ENCODE results near the gene PLTP.

Gene PLTP

GRCh38 chr20:45948261-45948733 lies 36.3 kb upstream of the PLTP start:
- TF ChIP-seq TAF1 (IDR thresholded peaks at IDR 0.05; ENCODE audit: low read depth) (no peak), EP300 (IDR thresholded peaks at IDR 0.05; ENCODE audit: borderline replicate concordance) (no peak), CREB1 (IDR thresholded peaks at IDR 0.05; ENCODE audit: low read depth) (no peak), FOXM1 (IDR thresholded peaks at IDR 0.05; ENCODE audit: borderline replicate concordance, low read depth) (no peak), EGR1 (IDR thresholded peaks at IDR 0.05) (no peak), TEAD4 (IDR thresholded peaks at IDR 0.05) (no peak), RAD21 (IDR thresholded peaks at IDR 0.05; ENCODE audit: low read depth) (no peak), NFIC (IDR thresholded peaks at IDR 0.05) (no peak), ZBTB7A (IDR thresholded peaks at IDR 0.05; ENCODE audit: low read depth) (no peak), USF1 (IDR thresholded peaks at IDR 0.05) (no peak), REST (IDR thresholded peaks at IDR 0.05; ENCODE audit: low read depth) (no peak), TCF12 (IDR thresholded peaks at IDR 0.05; ENCODE audit: low read depth) (no peak), YY1 (IDR thresholded peaks at IDR 0.05; ENCODE audit: low read depth) (no peak), CEBPB (IDR thresholded peaks at IDR 0.05) (no peak)

GRCh38 chr20:45947110-45947866 lies 35.3 kb upstream of the PLTP start:
- TF ChIP-seq ZBTB7A (IDR thresholded peaks at IDR 0.05; ENCODE audit: low read depth) (no peak), NFIC (IDR thresholded peaks at IDR 0.05) (no peak), CEBPB (IDR thresholded peaks at IDR 0.05) (no peak), FOXM1 (IDR thresholded peaks at IDR 0.05; ENCODE audit: borderline replicate concordance, low read depth) (no peak), EGR1 (IDR thresholded peaks at IDR 0.05) (no peak), RAD21 (IDR thresholded peaks at IDR 0.05; ENCODE audit: low read depth) (no peak), REST (IDR thresholded peaks at IDR 0.05; ENCODE audit: low read depth) (no peak), YY1 (IDR thresholded peaks at IDR 0.05; ENCODE audit: low read depth) (no peak), TEAD4 (IDR thresholded peaks at IDR 0.05) (no peak), USF1 (IDR thresholded peaks at IDR 0.05) (no peak), MAX (IDR thresholded peaks at IDR 0.05) (no peak), CREB1 (IDR thresholded peaks at IDR 0.05; ENCODE audit: low read depth) (no peak), EP300 (IDR thresholded peaks at IDR 0.05; ENCODE audit: borderline replicate concordance) (no peak), TAF1 (IDR thresholded peaks at IDR 0.05; ENCODE audit: low read depth) (no peak), TCF12 (IDR thresholded peaks at IDR 0.05; ENCODE audit: low read depth) (no peak)

- TF ChIP-seq EP300 (IDR thresholded peaks at IDR 0.05; ENCODE audit: borderline replicate concordance): no peak
These were observed 34.4 kb upstream of the PLTP start for GRCh38 chr20:45946149-45946970.

- TF ChIP-seq NFIC (IDR thresholded peaks at IDR 0.05) (no peak), YY1 (IDR thresholded peaks at IDR 0.05; ENCODE audit: low read depth) (no peak), TAF1 (IDR thresholded peaks at IDR 0.05; ENCODE audit: low read depth) (no peak), CEBPB (IDR thresholded peaks at IDR 0.05) (no peak), EGR1 (IDR thresholded peaks at IDR 0.05) (no peak), RAD21 (IDR thresholded peaks at IDR 0.05; ENCODE audit: low read depth) (no peak), TEAD4 (IDR thresholded peaks at IDR 0.05) (no peak), REST (IDR thresholded peaks at IDR 0.05; ENCODE audit: low read depth) (no peak), MAX (IDR thresholded peaks at IDR 0.05) (no peak), USF1 (IDR thresholded peaks at IDR 0.05) (no peak), FOXM1 (IDR thresholded peaks at IDR 0.05; ENCODE audit: borderline replicate concordance, low read depth) (no peak), ZBTB7A (IDR thresholded peaks at IDR 0.05; ENCODE audit: low read depth) (no peak), CREB1 (IDR thresholded peaks at IDR 0.05; ENCODE audit: low read depth) (no peak), TCF12 (IDR thresholded peaks at IDR 0.05; ENCODE audit: low read depth) (no peak), EP300 (IDR thresholded peaks at IDR 0.05; ENCODE audit: borderline replicate concordance) (no peak)
These were observed 33.8 kb upstream of the PLTP start for GRCh38 chr20:45945678-45946148.
